H9 (cell line): ENCODE data around the gene ERVFRD-1. TPM values are rescaled to one million over a fixed set of nuclear protein-coding genes. Genes with fewer than 3 reads are reported as not detected.
"Not testable (repeated sequence)": the region's sequence is repeated elsewhere in the genome, so short reads cannot be mapped to it uniquely, and the experiment has no call there.

Experiments
- DNase-seq: peaks from one replicate; pipeline ENCODE4 v3.0.0-alpha.2; 2017
- H2AFZ ChIP-seq: one replicate; pipeline ENCODE4 v1.6.1; 2013; ENCODE audit warnings: mild to moderate bottlenecking, low read length, control low read depth, moderate library complexity
- H2AK5ac ChIP-seq: 2 replicates; pipeline ENCODE4 v1.6.1; 2013; ENCODE audit warnings: low read length, control low read depth, mixed read lengths; ENCODE audit not compliant: insufficient read length
- H2BK120ac ChIP-seq: one replicate; pipeline ENCODE4 v1.6.1; 2013; ENCODE audit warnings: low read depth, mild to moderate bottlenecking, low read length, control low read depth, inconsistent platforms; ENCODE audit not compliant: poor library complexity, severe bottlenecking
- H2BK12ac ChIP-seq: 2 replicates; pipeline ENCODE4 v1.6.1; 2013; ENCODE audit warnings: low read length, control low read depth, mixed read lengths, low read depth; ENCODE audit not compliant: insufficient read length
- H2BK15ac ChIP-seq: 2 replicates; pipeline ENCODE4 v1.6.1; 2013; ENCODE audit warnings: low read depth, low read length, control low read depth
- H2BK20ac ChIP-seq: one replicate; pipeline ENCODE4 v1.6.1; 2013; ENCODE audit warnings: low read depth, mild to moderate bottlenecking, low read length, control low read depth, inconsistent platforms; ENCODE audit not compliant: poor library complexity, severe bottlenecking
- H2BK5ac ChIP-seq: 2 replicates; pipeline ENCODE4 v1.6.1; 2013; ENCODE audit warnings: low read length, control low read depth, mixed read lengths; ENCODE audit not compliant: insufficient read length
- H3K14ac ChIP-seq: 2 replicates; pipeline ENCODE4 v1.6.1; 2013; ENCODE audit warnings: low read length, control low read depth; ENCODE audit not compliant: insufficient read depth
- H3K18ac ChIP-seq: 2 replicates; pipeline ENCODE4 v1.6.1; 2013; ENCODE audit warnings: low read depth, mild to moderate bottlenecking, mixed read lengths, low read length, control low read depth; ENCODE audit not compliant: insufficient read length
- H3K23ac ChIP-seq: 2 replicates; pipeline ENCODE4 v1.6.1; 2013; ENCODE audit warnings: low read length, control low read depth, mixed read lengths, low read depth; ENCODE audit not compliant: insufficient read length
- H3K23me2 ChIP-seq: 2 replicates; pipeline ENCODE4 v1.6.1; 2013; ENCODE audit warnings: low read depth, mild to moderate bottlenecking, mixed read lengths, low read length, control low read depth; ENCODE audit not compliant: insufficient read length, poor library complexity, severe bottlenecking
- H3K27ac ChIP-seq: 2 replicates; pipeline ENCODE4 v1.5.1; 2013; ENCODE audit warnings: low read length, control low read depth, mixed read lengths, low read depth; ENCODE audit not compliant: insufficient read length
- H3K27me3 ChIP-seq: 2 replicates; pipeline ENCODE4 v1.6.1; 2013; ENCODE audit warnings: low read length, control low read depth, inconsistent platforms; ENCODE audit not compliant: insufficient read depth
- H3K4ac ChIP-seq: 2 replicates; pipeline ENCODE4 v1.6.1; 2013; ENCODE audit warnings: low read depth, mild to moderate bottlenecking, control low read depth, inconsistent platforms, low read length, moderate library complexity
- H3K4me1 ChIP-seq: 2 replicates; pipeline ENCODE4 v1.6.1; 2013; ENCODE audit warnings: low read length, control low read depth, inconsistent platforms; ENCODE audit not compliant: insufficient read depth
- H3K4me2 ChIP-seq: 2 replicates; pipeline ENCODE4 v1.6.1; 2013; ENCODE audit warnings: low read length, control low read depth, mixed read lengths; ENCODE audit not compliant: insufficient read length, insufficient read depth
- H3K56ac ChIP-seq: 2 replicates; pipeline ENCODE4 v1.6.1; 2013; ENCODE audit warnings: low read depth, mild to moderate bottlenecking, mixed read lengths, low read length, control low read depth; ENCODE audit not compliant: insufficient read length
- H3K79me1 ChIP-seq: 2 replicates; pipeline ENCODE4 v1.6.1; 2013; ENCODE audit warnings: low read depth, mild to moderate bottlenecking, moderate library complexity, low read length, control low read depth, inconsistent platforms; ENCODE audit not compliant: insufficient read depth, poor library complexity, severe bottlenecking
- H3K79me2 ChIP-seq: 2 replicates; pipeline ENCODE4 v1.6.1; 2013; ENCODE audit warnings: low read length, control low read depth, inconsistent platforms; ENCODE audit not compliant: insufficient read depth
- H3K9ac ChIP-seq: 2 replicates; pipeline ENCODE4 v1.6.1; 2013; ENCODE audit warnings: low read length, control low read depth, mixed read lengths; ENCODE audit not compliant: insufficient read length; ENCODE audit errors: extremely low read depth
- H3K9me3 ChIP-seq: one replicate; pipeline ENCODE4 v1.6.1; 2013; ENCODE audit warnings: low read depth, low read length, inconsistent platforms; ENCODE audit not compliant: control insufficient read depth
- H3T11ph ChIP-seq: one replicate; pipeline ENCODE4 v1.6.1; 2013; ENCODE audit warnings: mild to moderate bottlenecking, low read length, control low read depth, inconsistent platforms
- H4K20me1 ChIP-seq: one replicate; pipeline ENCODE4 v1.6.1; 2013; ENCODE audit not compliant: control insufficient read depth, insufficient read length, insufficient read depth
- H4K5ac ChIP-seq: 2 replicates; pipeline ENCODE4 v1.6.1; 2013; ENCODE audit warnings: low read depth, mild to moderate bottlenecking, mixed read lengths, low read length, control low read depth; ENCODE audit not compliant: insufficient read length
- H4K8ac ChIP-seq: replicated peaks from 2 replicates; pipeline ENCODE4 v1.6.1; 2013; ENCODE audit warnings: low read length, control low read depth, mixed read lengths, low read depth; ENCODE audit not compliant: insufficient read length
- H4K91ac ChIP-seq: 2 replicates; pipeline ENCODE4 v1.6.1; 2013; ENCODE audit warnings: low read depth, mild to moderate bottlenecking, moderate library complexity, mixed read lengths, low read length, control low read depth; ENCODE audit not compliant: insufficient read length
- H3K27ac Mint-ChIP-seq, 3 experiments: 2 replicates in 2 of 3; 3 replicates in 1 of 3; pipeline ENCODE4 v1.8.0; 2020 to 2021; ENCODE audit warnings: mixed read lengths in 3 of 3, mild to moderate bottlenecking in 1 of 3, moderate library complexity in 1 of 3
- H3K27me3 Mint-ChIP-seq: 2 replicates; pipeline ENCODE4 v1.8.0; 2021; ENCODE audit warnings: low read depth, mild to moderate bottlenecking, moderate library complexity, mixed read lengths
- H3K36me3 Mint-ChIP-seq, 3 experiments: 2 replicates in 2 of 3; 3 replicates in 1 of 3; pipeline ENCODE4 v1.8.0; 2020 to 2021; ENCODE audit warnings: low read depth in 3 of 3, mixed read lengths in 3 of 3; ENCODE audit not compliant: insufficient read depth in 1 of 3
- H3K4me1 Mint-ChIP-seq, 2 experiments: 2 replicates each; pipeline ENCODE4 v1.8.0; 2020; ENCODE audit warnings: mixed read lengths in 2 of 2
- H3K4me3 Mint-ChIP-seq, 2 experiments: 2 replicates in 1 of 2; 3 replicates in 1 of 2; pipeline ENCODE4 v1.8.0; 2020 to 2021; ENCODE audit warnings: mild to moderate bottlenecking in 2 of 2, mixed read lengths in 2 of 2, moderate library complexity in 1 of 2
- H3K9me3 Mint-ChIP-seq, 2 experiments: 2 replicates in 1 of 2; 3 replicates in 1 of 2; pipeline ENCODE4 v1.8.0; 2020; ENCODE audit warnings: mild to moderate bottlenecking in 2 of 2, mixed read lengths in 2 of 2, moderate library complexity in 1 of 2
- CTCF ChIP-seq: fragments of 200-600 bp; sonication (generic); conservative IDR thresholded peaks from 3 replicates; pipeline ENCODE4 v1.8.0; 2021; ENCODE audit warnings: antibody characterized with exemption, mild to moderate bottlenecking
- WGBS: extraction: QIAGEN DNeasy Blood & Tissue Kit; methylation state at CpG from one replicate; pipeline ENCODE4 v1.1.7; 2013; ENCODE audit warnings: missing lambda C conversion rate, low lambda C conversion rate, mixed read lengths; ENCODE audit not compliant: insufficient read length; ENCODE audit errors: extremely low coverage; 5-methylcytosine and 5-hydroxymethylcytosine counted together
- total RNA-seq: library from RNA; stranded (reverse); gene quantifications from 2 replicates; pipeline ENCODE4 v1.2.1, GENCODE V29; 2021

ERVFRD-1 gene
- total RNA-seq, 1 experiment from 2014 or later = not detected

DNA sequence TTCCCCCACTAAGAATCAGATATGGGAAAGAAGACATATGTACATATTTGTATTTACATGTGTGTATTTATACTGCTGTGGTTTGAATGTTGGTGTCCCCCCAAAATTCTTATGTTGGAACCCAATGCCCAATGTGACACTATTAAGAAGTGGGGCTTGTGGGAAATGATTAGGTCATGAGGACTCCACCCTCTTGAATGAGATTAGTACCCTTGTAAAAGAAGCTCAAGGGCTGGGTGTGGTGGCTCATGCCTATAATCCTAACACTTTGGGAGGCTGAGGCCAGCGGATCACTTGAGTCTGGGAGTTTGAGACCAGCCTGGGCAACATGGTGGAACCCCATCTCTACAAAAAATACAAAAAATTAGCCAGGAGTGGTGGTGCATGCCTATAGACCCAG lies 21.8 kb downstream of the ERVFRD-1 start:
- Mint-ChIP-seq H3K27ac (no peak overlapping the region), H3K27me3 (no peaks in the 10 kb centered on the region), H3K9me3 (no peaks in the 10 kb centered on the region), H3K4me1 (peaks cover 7 to 8% of the 10 kb centered on the region in 2 experiments), H3K4me3 (no peak overlapping the region), H3K36me3 (no peaks in the 10 kb centered on the region)
- Histone ChIP-seq H3K79me2 (peaks cover 2% of the 10 kb centered on the region; the same call in 1 of the 2 replicates), H3K4me1 (no peaks in the 10 kb centered on the region), H3K23ac (no peak overlapping the region), H3K9ac (no peak overlapping the region), H3K56ac (no peak overlapping the region), H2BK12ac (no peak overlapping the region), H3K4ac (no peak overlapping the region), H3K14ac (no peak overlapping the region), H3K18ac (no peak overlapping the region), H2BK5ac (no peak overlapping the region), H3T11ph (no peak overlapping the region), H3K27me3 (no peaks in the 10 kb centered on the region), H3K9me3 (no peaks in the 10 kb centered on the region), H2AK5ac (no peak overlapping the region), H3K27ac (no peak overlapping the region), H4K20me1 (no peaks in the 10 kb centered on the region), H2BK15ac (no peak overlapping the region), H2BK120ac (no peak overlapping the region), H2BK20ac (no peak overlapping the region), H4K8ac (no peak overlapping the region), H4K5ac (no peak overlapping the region), H3K23me2 (peaks cover 8% of the 10 kb centered on the region), H4K91ac (no peak overlapping the region), H3K4me2 (no peak overlapping the region), H3K79me1 (no peaks in the 10 kb centered on the region), H2AFZ (no peak overlapping the region)
- no peak for TF ChIP-seq CTCF
- WGBS = no CpG with 5 or more reads among the region's 1 CpG
- DNase-seq = no peak

- not testable (repeated sequence) for H3K14ac ChIP-seq, H2BK20ac ChIP-seq, H2BK12ac ChIP-seq, H3K18ac ChIP-seq, H3K9me3 ChIP-seq, H3K9me3 Mint-ChIP-seq, H3K79me2 ChIP-seq, H3K4me1 Mint-ChIP-seq, H3K79me1 ChIP-seq, H3K4me2 ChIP-seq, H3K4ac ChIP-seq, H4K5ac ChIP-seq, H2AK5ac ChIP-seq, H3K23me2 ChIP-seq, H3K9ac ChIP-seq, H4K91ac ChIP-seq, H3K23ac ChIP-seq, H3K27me3 ChIP-seq, H3K27me3 Mint-ChIP-seq, H4K20me1 ChIP-seq, H3K27ac ChIP-seq, H3K4me3 Mint-ChIP-seq, H4K8ac ChIP-seq, H2BK120ac ChIP-seq, H2AFZ ChIP-seq, H3K56ac ChIP-seq, H2BK15ac ChIP-seq, H3K27ac Mint-ChIP-seq, H3T11ph ChIP-seq, H2BK5ac ChIP-seq, H3K36me3 Mint-ChIP-seq, H3K4me1 ChIP-seq
- no CpG with 5 or more reads among the region's 47 CpGs for WGBS
- peak; percentile 39 for DNase-seq
Observed at GRCh38 chr6:11087141-11087812, 24.2 kb downstream of the ERVFRD-1 start.
